Neural progenitor cell (in vitro differentiated cells): ENCODE data around the gene WSCD2. TPM values are rescaled to one million over a fixed set of nuclear protein-coding genes. Genes with fewer than 3 reads are reported as not detected.
A peak's percentile ranks its signal among the peaks of the same experiment; 100 is the strongest.

Experiments
- DNase-seq: peaks from one replicate; pipeline ENCODE4 v3.0.0-alpha.2; 2016; ENCODE audit warnings: low spot score
- H2AFZ ChIP-seq: fragments of 200-600 bp; sonication (generic); replicated peaks from 2 replicates; pipeline ENCODE4 v1.6.1; 2016; ENCODE audit warnings: antibody characterized with exemption
- H3F3A ChIP-seq: fragments of 200-600 bp; sonication (generic); 2 replicates; pipeline ENCODE4 v1.6.1; 2016; ENCODE audit warnings: antibody characterized with exemption, low read depth
- H3K27ac ChIP-seq: fragments of 200-600 bp; sonication (generic); 2 replicates; pipeline ENCODE4 v1.5.1; 2016; ENCODE audit warnings: mild to moderate bottlenecking
- H3K27me3 ChIP-seq: fragments of 200-600 bp; sonication (generic); 2 replicates; pipeline ENCODE4 v1.6.1; 2016; ENCODE audit warnings: mild to moderate bottlenecking, moderate library complexity
- H3K36me3 ChIP-seq: fragments of 200-600 bp; sonication (generic); 2 replicates; pipeline ENCODE4 v1.5.1; 2016
- H3K4me1 ChIP-seq: fragments of 200-600 bp; sonication (generic); 2 replicates; pipeline ENCODE4 v1.6.1; 2016; ENCODE audit warnings: mixed run types
- H3K4me2 ChIP-seq: fragments of 200-600 bp; sonication (generic); 2 replicates; pipeline ENCODE4 v1.6.1; 2016
- H3K4me3 ChIP-seq: fragments of 200-600 bp; sonication (generic); 2 replicates; pipeline ENCODE4 v1.5.1; 2016
- H3K79me2 ChIP-seq: fragments of 200-600 bp; sonication (generic); 2 replicates; pipeline ENCODE4 v1.6.1; 2016; ENCODE audit warnings: low read depth
- H3K9ac ChIP-seq: fragments of 200-600 bp; sonication (generic); 2 replicates; pipeline ENCODE4 v1.6.1; 2016
- H3K9me3 ChIP-seq: fragments of 200-600 bp; sonication (generic); 2 replicates; pipeline ENCODE4 v1.5.1; 2016; ENCODE audit warnings: low read depth
- H4K20me1 ChIP-seq: fragments of 200-600 bp; sonication (generic); 2 replicates; pipeline ENCODE4 v1.6.1; 2016; ENCODE audit warnings: low read depth
- H3K27ac Mint-ChIP-seq: 3 replicates; pipeline ENCODE4 v1.8.0; 2021; ENCODE audit warnings: mixed read lengths
- H3K27me3 Mint-ChIP-seq: 2 replicates; pipeline ENCODE4 v1.8.0; 2022; ENCODE audit warnings: low read depth, mild to moderate bottlenecking, inconsistent platforms, moderate library complexity, mixed read lengths; ENCODE audit not compliant: insufficient read depth
- H3K36me3 Mint-ChIP-seq: 3 replicates; pipeline ENCODE4 v1.8.0; 2021; ENCODE audit warnings: mixed read lengths
- H3K4me1 Mint-ChIP-seq: 3 replicates; pipeline ENCODE4 v1.8.0; 2021; ENCODE audit warnings: mixed read lengths
- H3K4me3 Mint-ChIP-seq: 3 replicates; pipeline ENCODE4 v1.8.0; 2021; ENCODE audit warnings: mild to moderate bottlenecking, moderate library complexity, mixed read lengths
- H3K9me3 Mint-ChIP-seq: 3 replicates; pipeline ENCODE4 v1.8.0; 2020; ENCODE audit warnings: mixed read lengths
- EZH2 ChIP-seq: fragments of 200-600 bp; sonication (generic); IDR thresholded peaks from 2 replicates; pipeline ENCODE4 v1.6.1; 2017; ENCODE audit warnings: antibody characterized with exemption, mild to moderate bottlenecking, moderate library complexity
- EZH2phosphoT487 ChIP-seq: fragments of 200-600 bp; sonication (generic); IDR thresholded peaks from 2 replicates; pipeline ENCODE4 v1.6.1; 2017; ENCODE audit warnings: antibody characterized with exemption
- total RNA-seq: library from RNA; depleted of rRNA; stranded (reverse); fragments of >200 nt; gene quantifications from 2 replicates; pipeline ENCODE4 v1.2.3, GENCODE V29; 2015; ENCODE audit warnings: low replicate concordance
- TF ChIP-seq, protein P1 (sequence below): fragments of 200-600 bp; sonication (generic); IDR thresholded peaks from 2 replicates; pipeline ENCODE4 v1.5.1; 2017; ENCODE audit warnings: antibody characterized with exemption, mild to moderate bottlenecking

WSCD2 gene
- total RNA-seq, 1 donor from 2014 or later = 6.6 TPM

DNA sequence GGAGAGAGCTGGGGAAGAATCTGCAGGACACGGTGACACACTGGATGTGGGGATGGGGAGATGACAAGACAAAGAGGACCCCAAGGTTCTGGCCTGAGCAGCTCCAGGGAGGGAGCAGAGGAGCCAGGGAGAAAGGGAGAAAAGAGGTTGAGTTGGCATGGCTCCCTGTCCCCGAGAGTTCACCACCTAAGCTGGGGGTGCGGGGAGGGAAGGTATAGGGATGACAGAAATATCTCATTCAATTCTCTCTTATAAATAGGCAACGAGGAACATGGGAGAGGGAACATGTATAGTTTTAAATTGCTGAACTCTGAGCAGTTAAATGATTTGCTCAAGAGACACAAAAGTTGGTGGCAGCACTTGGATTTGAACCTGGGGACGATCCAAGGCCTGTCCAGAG is 124.9 kb downstream of the WSCD2 start:
- TF ChIP-seq, protein P1, sequence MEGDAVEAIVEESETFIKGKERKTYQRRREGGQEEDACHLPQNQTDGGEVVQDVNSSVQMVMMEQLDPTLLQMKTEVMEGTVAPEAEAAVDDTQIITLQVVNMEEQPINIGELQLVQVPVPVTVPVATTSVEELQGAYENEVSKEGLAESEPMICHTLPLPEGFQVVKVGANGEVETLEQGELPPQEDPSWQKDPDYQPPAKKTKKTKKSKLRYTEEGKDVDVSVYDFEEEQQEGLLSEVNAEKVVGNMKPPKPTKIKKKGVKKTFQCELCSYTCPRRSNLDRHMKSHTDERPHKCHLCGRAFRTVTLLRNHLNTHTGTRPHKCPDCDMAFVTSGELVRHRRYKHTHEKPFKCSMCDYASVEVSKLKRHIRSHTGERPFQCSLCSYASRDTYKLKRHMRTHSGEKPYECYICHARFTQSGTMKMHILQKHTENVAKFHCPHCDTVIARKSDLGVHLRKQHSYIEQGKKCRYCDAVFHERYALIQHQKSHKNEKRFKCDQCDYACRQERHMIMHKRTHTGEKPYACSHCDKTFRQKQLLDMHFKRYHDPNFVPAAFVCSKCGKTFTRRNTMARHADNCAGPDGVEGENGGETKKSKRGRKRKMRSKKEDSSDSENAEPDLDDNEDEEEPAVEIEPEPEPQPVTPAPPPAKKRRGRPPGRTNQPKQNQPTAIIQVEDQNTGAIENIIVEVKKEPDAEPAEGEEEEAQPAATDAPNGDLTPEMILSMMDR = no peak
- TF ChIP-seq EZH2 (no peak), EZH2phosphoT487 (no peak)
- Histone ChIP-seq H4K20me1 (no peaks in the 10 kb centered on the region), H3K4me2 (no peak overlapping the region), H2AFZ (no peak overlapping the region), H3K79me2 (no peaks in the 10 kb centered on the region), H3K9ac (no peak overlapping the region), H3K9me3 (no peaks in the 10 kb centered on the region), H3K4me1 (peaks cover 24% of the 10 kb centered on the region), H3K36me3 (no peaks in the 10 kb centered on the region), H3F3A (no peaks in the 10 kb centered on the region), H3K4me3 (no peak overlapping the region), H3K27me3 (no peaks in the 10 kb centered on the region), H3K27ac (no peak overlapping the region)
- peaks cover 78% of the 10 kb centered on the region for H3K4me1 Mint-ChIP-seq
- H3K9me3 Mint-ChIP-seq = peaks cover 11% of the 10 kb centered on the region
- peak overlapping the region; percentile 56 for H3K4me3 Mint-ChIP-seq
- H3K27ac Mint-ChIP-seq = peak overlapping the region; percentile 96
- no peaks in the 10 kb centered on the region for H3K36me3 Mint-ChIP-seq
- no peak for DNase-seq
- peaks cover 21% of the 10 kb centered on the region for H3K27me3 Mint-ChIP-seq

DNA sequence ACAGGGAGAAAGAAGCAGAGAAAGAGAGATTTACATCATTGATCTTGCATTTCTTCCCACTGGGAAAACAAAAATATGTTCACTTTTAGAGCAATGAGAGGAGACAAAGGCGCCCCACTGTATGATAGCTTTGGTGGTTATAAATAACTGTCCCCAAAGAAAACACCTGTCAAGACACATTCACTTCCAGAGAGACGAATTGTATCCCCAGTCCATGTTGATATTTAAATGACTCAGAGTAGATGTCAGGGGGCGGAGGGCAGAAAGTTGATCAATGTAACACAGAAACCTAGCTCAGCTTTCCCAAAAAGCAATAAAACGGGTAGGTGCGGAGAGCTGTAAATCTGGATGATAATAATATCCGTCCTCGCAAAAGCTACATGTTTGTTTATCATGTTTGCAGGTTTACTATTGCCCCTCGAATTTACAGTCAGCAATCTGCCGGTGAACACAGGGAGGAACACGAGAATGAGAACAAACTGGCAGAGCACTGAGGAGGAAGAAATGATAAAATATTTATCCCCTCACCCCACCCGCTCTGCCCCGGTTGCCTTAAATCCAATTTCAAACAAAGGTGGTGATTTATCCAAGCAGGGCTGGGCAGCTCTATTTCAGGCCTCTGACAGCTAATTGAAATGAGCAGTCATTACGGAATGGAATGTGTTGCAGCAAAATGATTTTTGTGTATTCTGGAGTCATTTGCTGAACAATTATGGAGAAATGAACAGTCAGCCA is 125.6 kb downstream of the WSCD2 start:
- Mint-ChIP-seq H3K27ac (peak overlapping the region; percentile 96), H3K36me3 (no peaks in the 10 kb centered on the region), H3K4me3 (no peak overlapping the region), H3K4me1 (peaks cover 78% of the 10 kb centered on the region), H3K9me3 (peaks cover 10% of the 10 kb centered on the region), H3K27me3 (peaks cover 16% of the 10 kb centered on the region)
- H3K9ac ChIP-seq = no peak overlapping the region
- no peak for DNase-seq
- no peak overlapping the region for H2AFZ ChIP-seq
- no peaks in the 10 kb centered on the region for H3F3A ChIP-seq
- TF ChIP-seq EZH2phosphoT487 (no peak), EZH2 (no peak)
- TF ChIP-seq, protein P1 = no peak
- H3K4me2 ChIP-seq = no peak overlapping the region
- no peak overlapping the region for H3K27ac ChIP-seq
- no peaks in the 10 kb centered on the region for H3K79me2 ChIP-seq
- no peaks in the 10 kb centered on the region for H4K20me1 ChIP-seq
- H3K9me3 ChIP-seq = no peaks in the 10 kb centered on the region
- H3K4me1 ChIP-seq = peaks cover 24% of the 10 kb centered on the region
- H3K36me3 ChIP-seq = no peaks in the 10 kb centered on the region
- no peaks in the 10 kb centered on the region for H3K27me3 ChIP-seq
- H3K4me3 ChIP-seq = no peak overlapping the region

DNA sequence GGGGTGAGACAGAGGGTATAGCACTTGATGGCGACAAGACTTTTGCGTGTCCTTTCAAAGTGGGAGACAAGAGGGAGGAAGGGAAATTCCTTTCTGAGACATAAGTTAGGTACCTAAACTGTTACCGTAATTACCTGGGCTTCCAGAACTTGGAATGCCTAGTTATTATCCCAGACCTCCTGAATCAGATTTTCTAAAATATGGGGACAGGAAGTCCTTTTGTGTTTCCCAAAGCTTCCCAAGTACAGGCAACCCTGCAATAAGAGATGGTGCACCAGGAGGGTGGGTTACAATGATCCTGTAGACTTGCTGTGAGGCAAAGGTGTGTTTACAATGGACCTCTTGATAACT is 126.1 kb downstream of the WSCD2 start:
- Mint-ChIP-seq H3K36me3 (no peaks in the 10 kb centered on the region), H3K4me3 (no peak overlapping the region), H3K27ac (peak overlapping the region; percentile 96), H3K27me3 (peaks cover 16% of the 10 kb centered on the region), H3K9me3 (peaks cover 15% of the 10 kb centered on the region), H3K4me1 (peaks cover 74% of the 10 kb centered on the region)
- Histone ChIP-seq H3K79me2 (no peaks in the 10 kb centered on the region), H3K9me3 (peaks cover under 1% of the 10 kb centered on the region), H3K4me3 (no peak overlapping the region), H2AFZ (no peak overlapping the region), H3K36me3 (no peaks in the 10 kb centered on the region), H3K4me1 (peaks cover 24% of the 10 kb centered on the region), H3K27ac (no peak overlapping the region), H3K9ac (no peak overlapping the region), H3K4me2 (no peak overlapping the region), H3K27me3 (no peaks in the 10 kb centered on the region), H4K20me1 (no peaks in the 10 kb centered on the region), H3F3A (no peaks in the 10 kb centered on the region)
- TF ChIP-seq EZH2 = no peak
- TF ChIP-seq, protein P1 = no peak
- TF ChIP-seq EZH2phosphoT487 = no peak
- no peak for DNase-seq
